HG03064 (cell line): ENCODE data around the gene PIGZ.

Experiments
- ATAC-seq: cut with Tn5 transposase; IDR thresholded peaks from one replicate; pipeline ENCODE4 v1.9.1; 2021; ENCODE audit warnings: low read depth; ENCODE audit not compliant: unreplicated experiment

PIGZ gene

GRCh38 chr3:197002701-197003454 is 34.2 kb upstream of the PIGZ start:
- peak; percentile 71 for ATAC-seq

DNA sequence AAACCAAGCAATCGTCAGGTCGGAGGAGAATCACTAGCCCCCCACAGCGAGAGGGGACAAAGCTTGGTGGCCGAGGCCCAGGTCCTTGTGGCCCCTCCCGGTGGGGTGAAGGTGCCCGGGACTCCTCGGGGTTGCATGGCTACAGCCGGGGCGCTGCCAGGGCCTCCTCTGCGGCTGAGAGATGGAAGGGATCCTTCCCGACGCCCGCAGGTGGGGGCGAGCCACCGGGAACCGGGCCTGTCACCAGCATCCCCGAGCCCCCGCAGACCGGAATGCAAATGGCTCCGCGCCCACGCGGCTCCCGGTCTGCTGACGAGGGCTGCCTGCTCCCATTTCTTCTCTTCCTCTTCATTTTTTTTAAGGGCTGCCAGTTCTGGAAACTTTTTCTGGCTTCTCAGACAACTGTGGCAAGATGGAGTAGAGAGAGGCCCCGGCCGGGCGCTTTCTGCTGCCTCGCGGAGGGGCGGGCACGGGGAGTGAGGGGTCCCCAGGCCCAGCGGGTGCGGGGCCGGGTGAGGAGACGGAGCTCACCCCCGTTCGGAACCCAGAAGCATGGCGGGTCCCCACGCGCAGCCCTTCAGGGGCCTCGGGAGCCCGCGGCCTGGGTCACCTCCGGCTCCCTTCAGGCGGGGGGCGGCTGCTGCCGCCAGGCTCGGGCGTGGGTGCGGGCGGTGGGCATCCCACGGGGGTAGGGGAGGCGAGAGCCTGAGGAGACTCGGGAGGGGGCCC is 33.5 kb upstream of the PIGZ start:
- peak; percentile 18 for ATAC-seq

- ATAC-seq = no peak
Observed at GRCh38 chr3:197001106-197001971, 32.7 kb upstream of the PIGZ start.

DNA sequence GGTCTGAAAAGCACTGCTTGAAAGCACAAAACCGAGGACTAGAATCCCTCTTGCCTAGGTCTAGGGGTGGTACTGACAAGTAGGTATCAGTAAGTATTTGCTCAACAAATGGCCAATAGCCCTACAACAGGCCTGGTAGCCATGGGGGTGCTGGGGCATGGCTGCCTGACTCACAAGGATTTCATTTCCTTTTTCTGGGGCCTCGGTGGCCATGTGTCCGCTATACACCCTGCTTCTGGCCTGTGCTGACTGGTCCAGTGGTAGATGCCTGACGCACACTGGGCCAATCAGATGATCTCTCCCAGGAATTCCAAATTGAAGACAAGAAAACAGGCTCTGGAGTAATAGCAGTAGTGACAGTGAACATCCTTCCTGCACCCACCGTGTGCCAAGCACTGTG is 31.6 kb upstream of the PIGZ start:
- no peak for ATAC-seq

- ATAC-seq = no peak
Observed at GRCh38 chr3:196998966-196999760, 30.5 kb upstream of the PIGZ start.

DNA sequence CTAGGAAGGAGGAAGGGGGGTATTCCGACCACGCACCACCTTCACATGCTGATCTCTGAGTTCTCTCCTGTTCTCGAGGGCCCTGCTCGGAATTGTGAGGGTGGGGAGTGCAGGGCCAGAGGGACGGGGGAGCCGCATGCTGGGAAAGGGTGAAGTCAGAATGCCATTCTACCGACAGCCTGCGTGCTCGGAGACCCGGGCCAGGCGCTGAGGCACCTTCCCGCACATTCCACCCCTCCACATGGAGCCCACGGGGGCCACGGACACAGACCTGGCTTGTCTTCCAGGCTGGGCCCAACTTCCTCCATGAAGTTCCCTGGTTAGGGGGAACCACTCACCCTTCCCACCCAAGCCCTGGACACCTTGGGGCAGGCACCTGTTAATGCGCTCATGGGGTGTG is 28.7 kb upstream of the PIGZ start:
- ATAC-seq = no peak

- no peak for ATAC-seq
Observed at GRCh38 chr3:196996454-196997265, 28.0 kb upstream of the PIGZ start.

- ATAC-seq = no peak
Observed at GRCh38 chr3:196995646-196996355, 27.2 kb upstream of the PIGZ start.

GRCh38 chr3:196995027-196995426 is 26.4 kb upstream of the PIGZ start:
- no peak for ATAC-seq

- no peak for ATAC-seq
Observed at GRCh38 chr3:196994056-196994455, 25.4 kb upstream of the PIGZ start.

- ATAC-seq = no peak
Observed at GRCh38 chr3:196992461-196993065, 23.9 kb upstream of the PIGZ start.

GRCh38 chr3:196991581-196992460 is 23.2 kb upstream of the PIGZ start:
- no peak for ATAC-seq

GRCh38 chr3:196990601-196991007 is 22.0 kb upstream of the PIGZ start:
- no peak for ATAC-seq

DNA sequence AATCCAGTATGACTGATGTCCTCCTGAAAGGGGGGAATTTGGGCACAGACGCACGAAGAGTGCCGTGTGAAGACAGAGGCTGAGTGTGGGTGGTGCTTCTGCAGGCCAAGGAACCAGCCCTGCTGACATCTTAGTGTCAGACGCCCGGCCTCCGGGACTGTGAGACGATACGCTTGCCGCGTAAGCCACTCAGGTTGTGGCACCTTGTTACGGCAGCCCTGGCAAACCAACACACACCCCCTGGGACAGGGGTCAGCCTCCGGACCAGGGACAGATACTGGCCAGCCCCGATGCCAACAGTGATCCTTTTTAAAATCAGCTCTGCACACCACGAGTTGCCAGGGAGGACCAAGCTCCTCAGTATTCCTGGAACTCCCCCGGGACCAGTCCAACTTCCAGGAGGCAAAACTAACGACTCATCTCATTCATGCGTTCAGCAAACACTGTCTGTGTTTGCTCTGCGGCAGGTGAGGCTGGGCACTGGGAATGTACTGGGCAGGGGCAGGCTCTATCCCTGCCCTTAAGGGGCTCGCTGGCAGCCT is 21.2 kb upstream of the PIGZ start:
- ATAC-seq = no peak

DNA sequence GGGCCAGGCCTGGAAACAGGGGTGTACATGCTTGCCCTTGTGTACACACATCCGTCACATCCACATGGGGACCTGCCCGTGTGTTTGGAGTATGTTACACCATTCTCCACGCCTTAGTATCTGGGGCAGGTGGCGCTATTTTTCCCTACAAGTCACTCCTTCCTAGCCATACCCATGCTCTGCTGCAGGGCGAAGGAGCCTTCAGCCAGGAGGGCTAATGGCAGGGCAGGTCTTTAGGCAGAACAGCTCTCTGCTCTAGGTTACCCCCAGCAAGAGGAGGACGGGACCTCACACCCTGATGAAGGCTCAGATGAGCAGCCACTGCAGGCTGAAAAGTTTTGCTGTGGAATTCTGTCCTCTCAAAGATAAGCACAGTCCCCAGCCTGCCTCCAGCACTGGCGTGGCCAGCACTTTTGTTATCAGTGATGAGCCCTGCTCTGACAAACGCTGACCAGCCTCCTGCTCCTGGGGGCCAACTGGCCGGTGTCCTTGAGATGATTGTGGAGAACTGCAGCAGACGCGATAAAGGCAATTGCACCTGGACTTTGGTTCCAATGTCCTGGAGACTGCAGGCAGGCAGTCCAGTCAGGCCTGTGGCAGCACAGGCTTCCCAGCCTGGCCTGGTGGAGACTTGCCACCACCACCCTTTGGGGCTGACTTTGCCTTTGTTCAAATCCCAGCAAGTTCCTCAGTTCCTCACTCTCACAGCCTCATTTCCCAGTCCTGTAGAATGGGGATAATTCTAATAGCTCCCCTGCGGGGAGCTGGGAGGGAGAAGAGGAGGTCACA is 19.8 kb upstream of the PIGZ start:
- no peak for ATAC-seq

DNA sequence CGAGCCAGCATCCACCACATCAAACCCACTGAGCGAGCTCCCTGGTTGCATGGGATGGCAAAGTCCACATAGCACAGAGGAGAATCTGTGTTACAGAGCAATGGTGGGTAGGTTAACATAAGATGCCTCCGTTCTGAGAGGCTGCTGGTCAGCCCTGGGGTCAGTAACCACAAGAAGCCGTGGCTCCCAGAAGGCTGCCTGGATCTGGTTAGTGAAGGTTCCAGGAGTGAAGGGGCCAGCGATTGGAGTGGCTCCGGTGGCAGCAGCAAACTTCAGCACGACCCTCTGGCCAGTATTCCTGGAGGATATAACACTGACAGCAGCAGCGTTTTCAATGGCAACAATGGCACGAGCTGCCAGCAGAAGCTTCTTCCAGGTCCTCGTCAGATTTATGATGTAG is 18.4 kb upstream of the PIGZ start:
- no peak for ATAC-seq
